K562 (cell line): Measurements from ENCODE around the gene ARL10. TPM values are rescaled to one million over a fixed set of nuclear protein-coding genes. Genes with fewer than 3 reads are reported as not detected.
A peak's percentile ranks its signal among the peaks of the same experiment; 100 is the strongest.

Source experiments
- BRCA1 ChIP-seq, 2 experiments: fragments of 450-650 bp in 1 of 2; sonication (generic) in 1 of 2; formaldehyde crosslinking in 1 of 2; IDR thresholded peaks; 2 replicates each; pipeline versions ENCODE4 v1.5.0 to v1.6.1; 2017 to 2020; ENCODE audit warnings: mild to moderate bottlenecking in 1 of 2, missing genetic modification reagents in 1 of 2
- CXXC5 ChIP-seq: fragments of 250-450 bp; sonication (Bioruptor Pico); IDR thresholded peaks from 2 replicates; pipeline ENCODE4 v1.8.0; 2022; ENCODE audit warnings: inconsistent platforms, mild to moderate bottlenecking, moderate library complexity
- E4F1 ChIP-seq: fragments of 250-450 bp; sonication (Bioruptor Pico); IDR thresholded peaks from 2 replicates; pipeline ENCODE4 v1.5.0; 2021; ENCODE audit warnings: mild to moderate bottlenecking, borderline replicate concordance
- FOXP1 ChIP-seq: sonication (generic); formaldehyde crosslinking; IDR thresholded peaks from 2 replicates; pipeline ENCODE4 v1.8.0; 2022; ENCODE audit warnings: mild to moderate bottlenecking, missing genetic modification reagents
- HEY1 ChIP-seq: fragments of 250-450 bp; sonication (Bioruptor Pico); IDR thresholded peaks from 2 replicates; pipeline ENCODE4 v1.5.0; 2020; ENCODE audit warnings: mild to moderate bottlenecking, moderate library complexity, borderline replicate concordance
- MTA2 ChIP-seq: fragments of 450-650 bp; IDR thresholded peaks from 2 replicates; pipeline ENCODE4 v1.6.1; 2016; ENCODE audit warnings: low read depth
- MXI1 ChIP-seq: IDR thresholded peaks from 2 replicates; pipeline ENCODE4 v1.6.1; 2011; ENCODE audit warnings: low read depth, mild to moderate bottlenecking, improper control_type of control experiment, low read length
- PBX2 ChIP-seq, 2 experiments: IDR thresholded peaks in 1 of 2; conservative IDR thresholded peaks in 1 of 2; 2 replicates each; pipeline ENCODE4 v1.6.1; 2016; ENCODE audit warnings: low read depth in 2 of 2, mild to moderate bottlenecking in 1 of 2, missing compliant biosample characterization in 1 of 2, missing genetic modification characterization in 1 of 2, moderate library complexity in 1 of 2
- SMAD4 ChIP-seq: fragments of 250-450 bp; sonication (Bioruptor Pico); conservative IDR thresholded peaks from 2 replicates; pipeline ENCODE4 v1.8.0; 2021; ENCODE audit warnings: inconsistent platforms, mild to moderate bottlenecking, moderate library complexity
- SRSF7 ChIP-seq: fragments of 200-400 bp; formaldehyde crosslinking; optimal IDR thresholded peaks from 2 replicates; pipeline ENCODE3; 2017; ENCODE audit warnings: mild to moderate bottlenecking, low read depth, low read length
- TCF7L2 ChIP-seq: fragments of 150-350 bp; IDR thresholded peaks from 2 replicates; pipeline ENCODE4 v1.6.1; 2016; ENCODE audit warnings: low read depth, mild to moderate bottlenecking, low read length, moderate library complexity
- TEAD2 ChIP-seq: fragments of 450-650 bp; IDR thresholded peaks from 2 replicates; pipeline ENCODE4 v1.6.1; 2016; ENCODE audit warnings: missing genetic modification characterization, control low read depth, missing compliant biosample characterization
- THRA ChIP-seq: fragments of 450-650 bp; IDR thresholded peaks from 2 replicates; pipeline ENCODE4 v1.6.1; 2017; ENCODE audit warnings: mild to moderate bottlenecking, moderate library complexity
- TSC22D4 ChIP-seq: fragments of 450-650 bp; IDR thresholded peaks from 2 replicates; pipeline ENCODE4 v1.6.1; 2016; ENCODE audit warnings: missing genetic modification characterization, missing biosample characterization, control low read depth
- ZFPM2 ChIP-seq: fragments of 250-450 bp; sonication (Bioruptor Pico); IDR thresholded peaks from 2 replicates; pipeline ENCODE4 v1.5.1; 2022; ENCODE audit warnings: mild to moderate bottlenecking
- ZNF146 ChIP-seq: IDR thresholded peaks from one replicate; pipeline ENCODE4 v1.6.1; 2018; ENCODE audit warnings: missing compliant biosample characterization; ENCODE audit not compliant: unreplicated experiment
- ZNF280B ChIP-seq: fragments of 250-450 bp; sonication (Bioruptor Pico); IDR thresholded peaks from 2 replicates; pipeline ENCODE4 v1.5.1; 2021; ENCODE audit warnings: mild to moderate bottlenecking
- ZNF561 ChIP-seq: fragments of 450-650 bp; formaldehyde crosslinking; conservative IDR thresholded peaks from 2 replicates; pipeline ENCODE4 v1.4.0; 2020; ENCODE audit warnings: mild to moderate bottlenecking, moderate library complexity
- ZNF57 ChIP-seq: fragments of 450-650 bp; formaldehyde crosslinking; IDR thresholded peaks from 2 replicates; pipeline ENCODE4 v1.4.0; 2020; ENCODE audit warnings: mild to moderate bottlenecking, moderate library complexity
- polyA plus RNA-seq, 8 experiments: library from polyadenylated mRNA; depleted of rRNA in 4 of 8; stranded (reverse) in 5 of 8; unstranded in 3 of 8; fragments of >200 nt; fragmentation: Nextera tagmentation in 2 of 8; fragmentation: Illumina TruSeq in 1 of 8; extraction: Ambion mirVana in 2 of 8; extraction: Trizol in 1 of 8; gene quantifications; 2 replicates each; pipeline versions ENCODE4 v1.2.1 to v1.2.3, GENCODE V29; 2011 to 2014; ENCODE audit warnings: inconsistent platforms in 1 of 8, missing spikeins in 1 of 8
- total RNA-seq, 7 experiments: library from RNA; depleted of rRNA in 6 of 7; stranded (reverse); fragments of >200 nt in 6 of 7; fragmentation: Illumina TruSeq in 2 of 7; extraction: Trizol in 2 of 7; gene quantifications; 2 replicates each; pipeline versions ENCODE4 v1.2.1 to v1.2.3, GENCODE V29; 2011 to 2021; ENCODE audit warnings: low replicate concordance in 1 of 7

ARL10 gene
- total and polyA plus RNA-seq, 9 of the 15 experiments (the other 6 are each of a cell fraction or from before 2014, with no cell fraction given) = under 0.01 to 0.40 (median 0.34) TPM; not detected in 3

GRCh38 chr5:176341325-176342157 lies 23.7 kb upstream of the ARL10 start (continued):
- TF ChIP-seq PBX2 (CRISPR knock-in tag; IDR thresholded peaks at IDR 0.05; ENCODE audit: low read depth) = no peak
- no peak for TF ChIP-seq PBX2 (tag; conservative IDR thresholded peaks at IDR 0.05; ENCODE audit: low read depth)
- TF ChIP-seq CXXC5 (CRISPR knock-in tag) = peak; percentile 9; the same call in 1 of the 2 replicates
- no peak for TF ChIP-seq ZNF57 (CRISPR knock-in tag)
- TF ChIP-seq FOXP1 = no peak
- TF ChIP-seq E4F1 (CRISPR knock-in tag) = no peak
- no peak for TF ChIP-seq HEY1 (CRISPR knock-in tag)
- no peak for TF ChIP-seq MXI1
- no peak for TF ChIP-seq ZNF561 (CRISPR knock-in tag)
- no peak for TF ChIP-seq TCF7L2
- TF ChIP-seq SRSF7 = no peak
- no peak for TF ChIP-seq ZNF146 (CRISPR knock-in tag)
- no peak for TF ChIP-seq ZFPM2 (CRISPR knock-in tag)
- no peak for TF ChIP-seq BRCA1 (IDR thresholded peaks at IDR 0.05)
- no peak for TF ChIP-seq BRCA1 (CRISPR knock-in tag; IDR thresholded peaks at IDR 0.05)
- TF ChIP-seq THRA = no peak
- TF ChIP-seq MTA2 = 0 out of 2 replicates have a peak, but pooled peaks have one; percentile 24
- no peak for TF ChIP-seq TSC22D4 (tag)
- no peak for TF ChIP-seq TEAD2 (tag)
- no peak for TF ChIP-seq ZNF280B (CRISPR knock-in tag)
- no peak for TF ChIP-seq SMAD4 (CRISPR knock-in tag)
